HG03558 (cell line): ENCODE data around the gene E2F2.
A peak's percentile ranks its signal among the peaks of the same experiment; 100 is the strongest.

ENCODE experiments used
- ATAC-seq: cut with Tn5 transposase; IDR thresholded peaks from one replicate; pipeline ENCODE4 v1.9.1; 2021; ENCODE audit warnings: moderate number of reproducible peaks; ENCODE audit not compliant: unreplicated experiment; ENCODE audit errors: extremely low read depth

E2F2 gene

GRCh38 chr1:23530747-23531561 is at the start of gene E2F2:
Gene E2F2 (minus strand): TSS chr1:23531233. CDS start chr1:23530793, 440 bp downstream.
- no peak for ATAC-seq

GRCh38 chr1:23578997-23579363 is 47.9 kb upstream of the E2F2 start:
- no peak for ATAC-seq

GRCh38 chr1:23578311-23578996 is 47.4 kb upstream of the E2F2 start:
- ATAC-seq: no peak

- ATAC-seq: peak; percentile 51
Measured at GRCh38 chr1:23577056-23578004, 46.3 kb upstream of the E2F2 start.

GRCh38 chr1:23576338-23577055 is 45.5 kb upstream of the E2F2 start:
- ATAC-seq: no peak

GRCh38 chr1:23575226-23575810 is 44.3 kb upstream of the E2F2 start:
- no peak for ATAC-seq

- no peak for ATAC-seq
Measured at GRCh38 chr1:23574265-23574754, 43.3 kb upstream of the E2F2 start.

- ATAC-seq: no peak
Measured at GRCh38 chr1:23573574-23574182, 42.6 kb upstream of the E2F2 start.

- ATAC-seq: no peak
Measured at GRCh38 chr1:23571465-23571864, 40.4 kb upstream of the E2F2 start.

GRCh38 chr1:23570001-23570691 is 39.1 kb upstream of the E2F2 start:
- ATAC-seq: no peak

GRCh38 chr1:23568608-23569383 is 37.8 kb upstream of the E2F2 start:
- ATAC-seq: no peak

GRCh38 chr1:23567996-23568607 is 37.1 kb upstream of the E2F2 start:
- ATAC-seq: no peak

GRCh38 chr1:23567629-23567995 is 36.6 kb upstream of the E2F2 start:
- no peak for ATAC-seq

- no peak for ATAC-seq
Measured at GRCh38 chr1:23566304-23566703, 35.3 kb upstream of the E2F2 start.

GRCh38 chr1:23565776-23566175 is 34.7 kb upstream of the E2F2 start:
- no peak for ATAC-seq

- ATAC-seq: no peak
Measured at GRCh38 chr1:23564529-23565122, 33.6 kb upstream of the E2F2 start.

GRCh38 chr1:23563755-23564374 is 32.8 kb upstream of the E2F2 start:
- ATAC-seq: no peak
